ENCODE measurements around the gene WDFY3. TPM values are rescaled to one million over a fixed set of nuclear protein-coding genes. Genes with fewer than 3 reads are reported as not detected.

Gene WDFY3
- polyA plus RNA-seq, 3 donors, result 6.6 to 13.7 (median 8.8) TPM

DNA sequence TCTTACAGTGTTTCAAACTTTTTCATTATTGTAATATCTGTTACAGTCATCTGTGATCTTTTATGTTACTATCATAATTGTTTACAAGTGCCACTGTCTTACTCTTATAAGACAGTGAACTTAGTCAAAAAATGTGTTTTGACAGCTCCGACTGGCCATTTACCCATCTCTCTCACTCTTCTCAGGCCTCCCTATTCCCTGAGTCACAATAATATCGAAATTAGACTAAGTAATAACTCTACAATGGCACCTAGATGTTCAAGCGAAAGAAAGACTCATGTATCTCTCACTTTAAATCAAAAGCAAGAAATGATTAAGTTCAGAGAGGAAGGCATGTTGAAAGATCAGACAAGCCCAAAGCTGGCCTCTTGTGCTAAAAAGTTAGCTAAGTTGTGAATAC lies 199.3 kb downstream of the WDFY3 start:
- no peak overlapping the region for H3K27ac ChIP-seq (ENCODE audit: low read depth, low read length)
- 92 to 96% (median 92%) methylated on average over 3 of the region's 3 CpGs for WGBS, 3 donors

DNA sequence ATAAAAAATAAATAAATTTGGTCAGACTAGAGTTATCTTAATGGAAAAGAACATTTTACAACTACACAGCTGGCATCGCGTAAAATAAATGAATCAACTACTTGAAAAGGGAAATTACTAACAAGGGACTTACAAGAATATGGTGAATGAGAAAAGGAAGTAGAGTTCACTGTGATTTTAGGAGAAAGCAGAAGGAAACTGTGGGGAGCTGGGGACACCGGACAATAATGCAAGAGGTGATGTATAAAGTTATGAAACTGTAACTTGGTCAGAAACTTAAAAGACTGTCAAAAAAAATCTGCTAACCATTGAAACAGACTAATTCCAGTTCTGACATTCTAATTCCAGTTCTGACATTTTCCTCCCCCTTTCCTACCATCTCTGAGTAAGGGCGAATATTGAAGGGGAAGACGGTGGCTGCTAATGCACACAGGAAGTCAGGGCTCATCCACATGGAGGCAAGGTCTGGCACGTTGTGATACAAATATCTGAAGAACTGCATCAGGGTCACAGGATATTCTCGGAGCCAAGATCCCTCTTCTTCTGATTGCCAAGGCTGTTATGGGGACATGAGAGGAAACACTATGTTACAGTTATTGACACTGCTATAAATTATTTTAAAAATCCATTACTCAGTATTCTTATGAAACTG lies 213.0 kb downstream of the WDFY3 start:
- WGBS, 3 donors, result 36 to 66% (median 37%) methylated on average over 7 of the region's 7 CpGs
- peak overlapping the region; percentile 84 for H3K27ac ChIP-seq (ENCODE audit: low read depth, low read length)

DNA sequence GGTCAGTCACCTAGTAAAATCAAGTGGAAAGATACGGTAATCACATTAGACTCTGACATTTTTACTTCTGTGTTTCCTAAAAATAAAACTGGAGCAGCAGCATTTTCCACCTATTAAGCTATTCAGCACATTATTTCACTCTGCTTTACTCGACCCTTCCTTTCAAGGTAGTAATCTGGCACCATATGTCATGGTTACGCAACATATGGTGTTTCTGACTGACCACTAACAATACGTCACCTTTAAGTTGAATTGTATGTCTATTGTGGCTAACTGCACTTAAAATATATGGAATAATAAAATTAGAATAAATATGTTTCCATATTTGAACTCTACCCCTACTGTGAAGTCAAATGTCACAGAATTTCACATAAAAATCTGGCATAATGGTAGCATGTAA lies 214.8 kb downstream of the WDFY3 start:
- 68 to 83% (median 77%) methylated on average over 4 of the region's 4 CpGs for WGBS, 3 donors
- no peak overlapping the region for H3K27ac ChIP-seq (ENCODE audit: low read depth, low read length)

DNA sequence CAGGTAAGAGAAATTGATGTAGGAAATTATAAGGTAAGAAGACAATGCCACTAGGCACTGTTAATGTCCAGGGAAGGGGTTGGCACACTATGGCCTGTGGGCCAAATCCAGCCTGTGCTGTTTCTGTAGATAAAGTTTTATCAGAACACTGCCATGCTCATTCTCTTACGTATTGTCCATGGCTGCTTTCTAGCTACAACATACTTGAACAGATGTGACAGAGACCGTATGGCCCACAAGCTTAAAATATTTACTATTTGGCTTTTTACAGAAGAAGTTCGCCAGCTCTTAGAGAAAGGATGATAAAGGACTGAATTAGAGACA lies 215.6 kb downstream of the WDFY3 start:
- H3K27ac ChIP-seq (ENCODE audit: low read depth, low read length), result no peak overlapping the region
- WGBS, 3 donors, result 86 to 95% (median 93%) methylated on average over 3 of the region's 3 CpGs

DNA sequence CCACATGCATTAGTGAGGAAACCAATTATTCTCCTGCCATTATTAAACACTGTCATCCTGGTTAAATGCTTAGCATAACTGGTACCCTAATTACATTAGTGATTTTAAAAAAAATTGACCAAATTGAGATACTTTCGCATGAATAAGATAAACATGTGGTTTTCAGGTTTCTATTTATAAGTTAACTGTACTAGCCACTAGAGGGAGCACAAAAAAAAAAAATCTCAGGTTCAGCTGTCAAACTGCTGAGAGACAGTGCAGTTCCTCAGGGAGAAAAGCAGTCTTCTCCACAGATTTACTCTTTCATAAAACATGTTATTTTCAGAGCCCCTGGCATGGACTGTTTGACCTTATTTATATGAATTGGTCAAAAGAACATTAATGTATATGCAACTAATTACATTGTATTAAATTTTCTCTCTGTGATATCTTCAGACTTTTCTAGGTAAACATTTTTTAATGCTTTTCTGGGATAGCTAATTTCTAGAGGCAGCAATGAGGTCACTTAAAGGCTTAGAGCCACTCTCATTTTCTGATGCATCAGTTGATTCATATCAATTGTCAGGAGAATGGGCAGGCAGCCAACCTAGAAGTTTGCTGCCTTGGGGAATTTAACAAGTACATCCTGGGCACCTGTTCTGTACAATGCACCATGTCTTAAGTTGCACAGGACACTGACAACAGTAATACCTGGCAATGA lies 216.1 kb downstream of the WDFY3 start:
- no peak overlapping the region for H3K27ac ChIP-seq (ENCODE audit: low read depth, low read length)
- WGBS, 3 donors, result 7 to 13% (median 9%) methylated on average over 1 of the region's 1 CpG

DNA sequence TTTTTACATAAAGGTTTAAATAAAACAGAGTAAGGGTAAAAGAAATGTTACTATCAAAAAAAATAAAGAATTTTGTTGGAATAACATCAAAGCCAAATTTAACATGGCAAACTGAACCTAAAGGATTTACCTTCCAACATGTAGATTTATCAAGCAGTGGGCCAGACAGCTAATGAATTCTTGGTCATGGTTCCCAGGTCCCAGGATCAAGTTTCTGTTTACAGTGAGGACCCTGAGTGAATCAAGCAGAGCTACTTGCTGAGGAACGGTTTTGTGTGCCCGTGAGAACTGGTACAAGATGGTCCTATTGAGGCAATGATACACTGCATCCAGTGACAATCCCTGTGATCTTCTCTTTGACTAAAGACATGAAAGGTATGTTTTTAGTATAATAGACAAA lies 226.4 kb downstream of the WDFY3 start:
- no peak overlapping the region for H3K27ac ChIP-seq (ENCODE audit: low read depth, low read length)
- 85 to 89% (median 85%) methylated on average over 2 of the region's 2 CpGs for WGBS, 3 donors

DNA sequence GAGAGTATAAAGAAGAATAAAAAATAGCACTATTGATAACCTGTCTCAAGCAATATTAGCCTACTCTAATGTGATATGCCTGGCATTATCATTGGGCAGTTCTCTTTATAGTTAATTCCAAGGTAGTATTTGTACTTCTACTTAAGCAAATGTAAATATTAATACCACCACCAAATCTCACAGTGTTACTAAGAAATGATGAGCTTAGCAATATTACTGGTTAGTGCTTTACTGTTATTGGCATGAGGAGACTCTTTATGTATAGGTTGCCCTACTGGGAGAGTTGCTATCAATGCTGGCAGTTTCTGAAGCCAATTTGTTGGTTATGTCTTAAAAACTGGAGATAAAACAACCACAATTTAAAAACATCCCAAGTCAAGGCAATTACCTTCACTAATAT lies 227.9 kb downstream of the WDFY3 start:
- H3K27ac ChIP-seq (ENCODE audit: low read depth, low read length), result no peak overlapping the region

DNA sequence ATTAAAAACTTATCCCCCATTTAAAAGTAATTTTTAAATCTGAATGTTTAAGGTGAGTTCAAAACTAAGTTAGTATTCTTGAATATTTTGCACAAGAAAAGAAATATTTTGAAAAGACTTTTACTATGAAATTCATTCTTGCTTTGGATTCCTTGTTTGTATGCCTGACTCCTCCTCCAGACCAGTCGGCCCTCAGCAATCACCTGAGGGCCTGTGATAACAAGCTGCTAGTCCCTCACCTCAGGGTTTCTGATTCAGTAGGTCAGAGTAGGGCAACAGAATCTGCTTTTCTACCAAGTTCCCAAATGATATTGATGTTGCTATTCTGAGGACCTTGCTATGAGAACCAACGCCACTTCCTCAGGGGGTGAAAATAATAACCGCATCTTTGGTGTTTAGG lies 228.8 kb downstream of the WDFY3 start:
- WGBS, 3 donors, result 73 to 92% (median 86%) methylated on average over 3 of the region's 3 CpGs
- H3K27ac ChIP-seq (ENCODE audit: low read depth, low read length), result no peak overlapping the region

DNA sequence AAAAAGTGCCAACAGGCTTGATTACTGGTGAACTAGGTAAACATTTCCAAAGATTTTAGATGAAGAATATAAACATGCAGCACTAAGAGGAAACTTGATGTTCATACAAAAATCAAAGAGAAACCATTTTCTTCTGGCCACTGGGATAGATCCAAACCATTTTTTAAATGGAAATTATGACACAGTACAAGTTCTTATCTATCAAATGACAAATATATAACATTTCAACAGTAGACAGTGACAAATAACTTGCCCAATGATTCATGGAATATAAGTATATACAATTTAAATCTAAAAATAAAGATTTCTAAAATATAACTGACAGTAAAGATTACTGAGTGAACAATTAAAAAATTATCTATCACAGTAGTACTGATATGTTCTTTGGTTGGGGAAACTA lies 232.5 kb downstream of the WDFY3 start:
- H3K27ac ChIP-seq (ENCODE audit: low read depth, low read length), result no peak overlapping the region

DNA sequence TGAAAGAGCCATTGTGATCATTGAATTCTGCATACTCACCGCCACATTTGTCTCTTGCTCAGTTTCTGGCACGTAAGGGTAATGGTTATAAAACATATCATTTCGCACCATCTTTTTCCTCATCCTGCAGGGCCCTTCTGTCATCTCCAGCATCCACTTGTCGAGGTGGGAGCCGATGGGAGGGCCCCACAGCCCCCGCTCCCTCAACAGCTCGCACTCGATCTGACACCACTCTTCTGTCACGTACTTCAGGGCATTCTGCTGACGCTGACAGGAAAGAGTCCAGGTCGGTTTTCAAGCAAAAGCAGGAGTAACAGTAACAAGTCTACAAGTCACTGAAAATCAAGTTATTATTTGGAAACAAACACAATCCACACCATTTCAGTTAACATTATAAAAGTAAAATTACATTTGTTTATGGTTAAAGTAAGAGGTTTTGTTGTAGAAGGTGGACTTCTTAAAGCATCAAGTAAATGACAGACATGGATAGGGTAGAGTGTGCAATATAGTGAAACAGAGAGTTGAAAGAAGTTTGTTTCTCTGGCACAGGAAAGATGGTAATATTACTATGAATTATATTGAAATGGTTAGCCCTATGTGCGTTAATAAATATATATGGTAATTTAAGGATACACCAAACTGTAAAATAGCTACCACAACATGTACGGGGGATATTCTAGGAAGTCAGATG lies 233.0 kb downstream of the WDFY3 start:
- no peak overlapping the region for H3K27ac ChIP-seq (ENCODE audit: low read depth, low read length)
- 91 to 95% (median 93%) methylated on average over 13 of the region's 13 CpGs for WGBS, 3 donors

DNA sequence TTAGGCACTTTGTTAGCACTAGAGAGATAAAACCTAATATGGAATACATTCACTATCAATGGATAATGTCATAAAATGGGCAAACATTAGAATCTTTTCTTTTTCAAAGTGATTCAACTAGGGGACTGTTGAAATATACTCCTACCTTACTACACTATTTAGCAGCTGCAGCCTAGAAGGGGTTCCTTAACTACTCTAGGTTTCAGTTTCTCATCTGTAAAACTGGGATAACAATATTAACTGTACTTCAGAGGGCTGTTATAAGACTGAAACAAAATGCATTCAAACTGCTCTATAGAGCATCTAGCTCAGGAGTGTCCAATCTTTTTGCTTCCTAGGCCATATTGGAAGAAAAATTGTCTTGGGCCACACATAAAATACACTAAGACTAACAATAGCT lies 236.1 kb downstream of the WDFY3 start:
- H3K27ac ChIP-seq (ENCODE audit: low read depth, low read length), result no peak overlapping the region

DNA sequence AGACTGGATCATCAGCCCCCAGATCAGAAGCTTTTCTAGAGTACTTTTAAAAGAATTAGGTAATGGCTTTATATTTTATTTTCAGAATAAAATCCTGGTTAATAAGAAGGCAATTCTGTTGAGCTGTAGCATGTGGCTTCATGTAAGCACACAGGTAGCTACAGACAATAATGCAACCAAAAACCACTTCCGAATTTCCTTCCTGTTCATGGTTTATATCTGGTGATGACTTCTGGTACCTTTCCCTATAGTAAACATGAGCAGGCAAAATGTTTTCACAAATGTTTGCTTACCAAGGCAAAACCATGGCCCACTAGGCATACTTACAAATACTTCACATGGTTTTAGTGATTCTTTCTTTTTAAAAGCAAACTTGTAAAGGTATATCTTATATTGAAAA lies 239.0 kb downstream of the WDFY3 start:
- no peak overlapping the region for H3K27ac ChIP-seq (ENCODE audit: low read depth, low read length)
- WGBS, 3 donors, result 64 to 88% (median 70%) methylated on average over 1 of the region's 1 CpG

DNA sequence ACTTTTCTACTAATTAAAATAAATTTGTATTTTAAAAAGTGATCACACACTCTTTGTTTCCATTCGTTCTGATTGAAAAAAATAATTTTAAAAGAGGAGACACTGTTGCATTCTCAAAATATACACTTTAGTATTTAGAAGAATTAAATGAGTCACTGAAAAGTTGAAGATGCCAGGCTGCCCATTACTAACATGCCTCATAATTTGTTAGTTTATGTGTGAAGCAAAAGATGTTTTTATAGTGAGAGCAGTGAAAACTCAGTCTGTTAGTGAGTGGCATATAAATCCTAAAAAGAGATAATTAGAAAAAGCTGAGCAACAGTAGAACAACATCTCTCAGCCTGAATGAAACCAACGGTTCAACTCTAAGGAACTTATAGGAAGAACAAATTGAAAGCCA lies 240.1 kb downstream of the WDFY3 start:
- no peak overlapping the region for H3K27ac ChIP-seq (ENCODE audit: low read depth, low read length)
- 84 to 93% (median 92%) methylated on average over 2 of the region's 2 CpGs for WGBS, 3 donors

DNA sequence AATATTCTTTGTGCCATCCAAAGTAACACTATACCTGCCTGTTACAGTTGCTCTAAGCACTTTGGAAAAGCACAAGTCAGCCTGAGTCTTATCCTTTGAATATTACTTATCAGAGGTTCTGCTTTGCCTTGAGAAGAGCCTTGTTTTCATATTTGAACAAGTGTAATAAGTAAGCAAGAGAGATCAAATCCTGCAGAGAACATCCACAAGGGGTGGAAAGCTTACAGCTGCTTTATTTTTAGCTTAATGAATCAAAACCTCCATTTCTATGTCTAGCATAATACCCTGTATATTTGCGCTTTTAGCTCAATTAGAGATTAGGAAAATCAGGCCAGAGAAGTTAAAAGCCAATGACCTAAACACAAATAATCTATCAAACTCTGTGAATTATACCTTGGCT lies 243.8 kb downstream of the WDFY3 start:
- WGBS, 3 donors, result 28 to 91% (median 81%) methylated on average over 1 of the region's 1 CpG
- H3K27ac ChIP-seq (ENCODE audit: low read depth, low read length), result no peak overlapping the region

DNA sequence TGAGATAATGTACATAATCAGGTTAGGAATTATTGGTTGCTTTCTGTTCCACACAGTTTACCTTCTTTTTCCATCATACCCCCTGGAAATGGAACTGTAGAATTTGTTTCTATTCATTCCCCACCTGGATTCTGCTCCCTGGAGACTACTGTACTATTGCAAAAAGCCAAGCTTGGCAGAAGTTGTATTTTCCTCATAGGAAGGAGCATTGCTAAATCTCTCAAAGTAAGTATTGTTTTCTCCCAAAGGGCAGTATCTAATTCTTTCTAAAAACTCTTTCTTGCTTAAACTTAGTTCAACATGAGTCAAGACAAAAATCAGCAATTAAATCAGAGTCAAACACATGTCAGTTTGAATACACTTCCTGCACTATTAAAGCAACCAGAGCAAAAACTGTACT lies 247.4 kb downstream of the WDFY3 start:
- H3K27ac ChIP-seq (ENCODE audit: low read depth, low read length), result no peak overlapping the region

DNA sequence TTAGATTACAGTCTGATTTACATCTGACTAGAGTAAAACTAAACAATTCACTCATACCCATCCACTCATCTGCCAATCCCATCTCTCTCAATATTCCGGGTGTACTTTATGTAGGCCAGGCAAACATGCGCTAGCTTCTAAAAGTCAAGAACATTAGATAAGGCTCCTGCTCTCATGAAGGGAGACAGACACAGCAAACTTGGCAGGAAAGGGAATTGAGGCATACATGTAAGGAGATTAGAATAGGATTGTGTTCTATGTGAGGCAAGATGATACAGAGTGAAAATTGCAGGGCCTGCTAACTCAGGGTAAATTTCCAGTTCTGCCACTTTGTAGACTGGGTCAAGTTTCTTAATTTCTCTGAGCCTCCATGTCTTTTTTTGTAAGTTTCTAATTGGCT lies 247.8 kb downstream of the WDFY3 start:
- WGBS, 3 donors, result 78 to 98% (median 91%) methylated on average over 2 of the region's 2 CpGs
- H3K27ac ChIP-seq (ENCODE audit: low read depth, low read length), result no peak overlapping the region

DNA sequence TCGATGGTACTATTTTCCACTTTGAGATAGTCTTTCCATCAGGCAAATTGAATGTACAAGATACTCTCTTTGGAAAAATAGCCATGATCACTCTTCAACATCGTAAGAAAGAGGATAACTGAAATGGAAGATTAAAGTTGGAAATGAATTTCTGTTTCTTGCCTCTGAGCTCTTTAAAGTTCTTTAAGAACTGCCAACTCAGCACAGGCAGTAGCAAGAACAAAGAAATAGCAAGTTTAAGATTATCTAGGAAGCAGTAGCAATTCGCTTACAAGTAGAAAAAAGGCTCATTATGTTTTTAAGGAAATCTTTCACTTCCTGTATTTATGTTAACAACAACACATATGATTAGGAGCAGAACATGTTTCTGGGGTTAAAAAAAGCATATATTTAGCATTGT lies 255.9 kb downstream of the WDFY3 start:
- H3K27ac ChIP-seq (ENCODE audit: low read depth, low read length), result no peak overlapping the region
- WGBS, 3 donors, result 86 to 94% (median 87%) methylated on average over 3 of the region's 3 CpGs

DNA sequence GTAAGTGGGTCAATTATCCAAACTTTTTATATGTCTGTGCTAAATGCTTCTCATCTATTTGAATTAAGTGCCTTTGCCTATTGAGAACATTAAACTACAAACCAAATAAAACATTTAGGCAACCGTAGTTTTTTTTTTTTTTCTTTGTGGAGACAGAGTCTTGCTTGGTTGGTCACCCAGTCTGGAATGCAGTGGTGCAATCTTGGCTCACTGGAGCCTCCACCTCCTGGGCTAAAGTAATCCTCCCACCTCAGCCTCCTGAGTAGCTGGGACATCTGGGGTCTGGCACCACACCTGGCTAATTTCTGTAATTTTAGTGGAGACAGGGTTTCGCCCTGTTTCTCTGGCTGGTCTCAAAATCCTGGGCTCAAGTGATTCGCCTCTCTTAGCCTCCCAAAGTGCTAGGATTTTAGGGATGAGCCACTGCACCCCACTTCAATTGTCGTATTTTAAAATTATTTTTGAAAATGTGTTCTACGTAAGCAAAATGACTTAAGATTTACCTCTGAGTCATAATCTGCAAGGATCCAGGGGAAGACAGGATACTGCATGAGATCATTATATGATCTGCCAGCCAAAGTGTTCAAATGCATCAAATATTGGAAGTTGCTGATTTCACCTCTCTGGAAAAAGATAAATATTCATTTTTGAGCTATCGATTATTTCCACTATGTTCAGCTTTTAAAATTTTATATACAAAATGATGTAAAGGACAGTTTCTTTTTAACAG lies 257.9 kb downstream of the WDFY3 start:
- WGBS, 3 donors, result 93 to 95% (median 95%) methylated on average over 6 of the region's 6 CpGs
- no peak overlapping the region for H3K27ac ChIP-seq (ENCODE audit: low read depth, low read length)

DNA sequence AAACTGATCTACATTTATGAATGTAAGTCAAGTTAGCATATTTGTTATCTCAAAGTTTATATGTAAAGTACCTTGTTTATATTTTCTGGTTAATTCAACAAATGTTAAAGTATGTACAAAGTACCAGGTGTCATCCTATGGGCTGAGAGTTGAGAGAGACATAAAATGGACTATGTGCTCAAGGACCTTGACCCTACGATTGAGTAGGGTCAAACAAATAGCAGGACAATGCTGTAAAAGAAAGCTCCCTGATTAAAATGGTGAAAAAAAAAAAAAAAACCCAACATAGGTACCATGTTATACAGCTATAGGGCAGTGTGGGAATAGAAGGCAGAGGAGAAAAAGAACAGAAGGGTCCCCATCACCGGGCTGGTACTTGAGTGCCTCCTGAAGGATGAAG lies 260.2 kb downstream of the WDFY3 start:
- 93 to 96% (median 94%) methylated on average over 2 of the region's 2 CpGs for WGBS, 3 donors
- no peak overlapping the region for H3K27ac ChIP-seq (ENCODE audit: low read depth, low read length)
